Neuron (in vitro differentiated cells): ENCODE data around the gene MVB12B.
"Not testable (repeated sequence)": the region's sequence is repeated elsewhere in the genome, so short reads cannot be mapped to it uniquely, and the experiment has no call there.

ENCODE experiments used
- H2AFZ ChIP-seq: one replicate; pipeline ENCODE4 v1.6.1; 2013; ENCODE audit warnings: low read depth, mild to moderate bottlenecking, inconsistent platforms, low read length, moderate library complexity
- H3K27me3 ChIP-seq: one replicate; pipeline ENCODE4 v1.6.1; 2013; ENCODE audit warnings: low read length; ENCODE audit not compliant: insufficient read depth
- H3K36me3 ChIP-seq: one replicate; pipeline ENCODE4 v1.6.1; 2013; ENCODE audit warnings: low read length; ENCODE audit not compliant: insufficient read depth
- H3K4me1 ChIP-seq: one replicate; pipeline ENCODE4 v1.6.1; 2013; ENCODE audit warnings: low read length; ENCODE audit not compliant: insufficient read depth
- H3K4me3 ChIP-seq: 2 replicates; pipeline ENCODE4 v1.5.1; 2013; ENCODE audit warnings: mild to moderate bottlenecking, low read length, moderate library complexity
- H3K9me3 ChIP-seq: one replicate; pipeline ENCODE4 v1.6.1; 2013; ENCODE audit warnings: low read length

MVB12B gene

DNA sequence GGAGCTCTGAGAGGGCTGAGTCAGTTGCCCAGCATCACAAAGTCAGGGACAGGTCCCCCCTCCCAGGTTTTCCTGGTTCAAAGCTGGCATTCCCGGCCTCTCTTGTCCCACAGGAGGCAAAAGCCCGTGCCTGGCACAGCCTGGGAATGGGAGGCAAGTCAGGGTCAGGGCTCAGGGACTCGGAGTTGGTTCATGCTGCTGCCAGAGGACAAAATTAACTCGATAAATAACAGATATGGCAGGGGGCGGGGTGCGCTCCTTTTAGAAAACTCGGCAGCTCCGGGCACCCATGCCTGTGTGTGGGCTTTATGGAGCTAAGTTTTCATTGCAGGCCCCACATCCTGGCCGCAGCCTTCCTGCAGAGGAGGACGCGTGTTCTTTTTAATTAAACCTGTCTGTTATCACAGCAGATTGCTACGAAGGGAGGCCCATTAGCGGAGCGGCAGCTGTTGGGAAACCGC lies 224.3 kb downstream of the MVB12B start:
- no peak overlapping the region for H3K4me3 ChIP-seq
- peaks cover 5% of the 10 kb centered on the region for H3K27me3 ChIP-seq
- peaks cover 15% of the 10 kb centered on the region for H3K4me1 ChIP-seq
- H3K36me3 ChIP-seq, result no peaks in the 10 kb centered on the region
- no peak overlapping the region for H2AFZ ChIP-seq
- H3K9me3 ChIP-seq, result peaks cover 7% of the 10 kb centered on the region

DNA sequence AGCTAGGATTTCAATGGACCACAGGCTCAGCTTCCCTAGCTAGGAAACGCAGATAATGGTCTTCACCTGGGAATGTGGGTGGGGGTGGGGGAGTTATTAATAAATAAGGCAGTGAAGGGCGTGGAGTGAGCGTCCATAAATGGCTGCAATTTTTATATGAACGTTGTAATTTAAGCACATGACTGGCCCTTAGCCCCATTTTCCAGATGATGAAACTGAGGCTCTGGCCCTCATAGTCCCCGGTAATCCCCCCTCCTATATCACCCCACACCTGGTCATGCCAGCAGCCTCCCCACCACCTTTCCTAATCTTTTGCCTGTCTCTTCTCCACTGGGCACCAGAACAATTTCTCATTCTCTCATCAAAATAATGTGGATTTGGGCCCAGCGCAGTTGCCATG lies 225.2 kb downstream of the MVB12B start:
- Histone ChIP-seq H3K9me3 (peaks cover 2% of the 10 kb centered on the region), H3K27me3 (peaks cover 5% of the 10 kb centered on the region), H3K4me1 (peaks cover 15% of the 10 kb centered on the region), H3K36me3 (no peaks in the 10 kb centered on the region), H3K4me3 (no peak overlapping the region), H2AFZ (no peak overlapping the region)

DNA sequence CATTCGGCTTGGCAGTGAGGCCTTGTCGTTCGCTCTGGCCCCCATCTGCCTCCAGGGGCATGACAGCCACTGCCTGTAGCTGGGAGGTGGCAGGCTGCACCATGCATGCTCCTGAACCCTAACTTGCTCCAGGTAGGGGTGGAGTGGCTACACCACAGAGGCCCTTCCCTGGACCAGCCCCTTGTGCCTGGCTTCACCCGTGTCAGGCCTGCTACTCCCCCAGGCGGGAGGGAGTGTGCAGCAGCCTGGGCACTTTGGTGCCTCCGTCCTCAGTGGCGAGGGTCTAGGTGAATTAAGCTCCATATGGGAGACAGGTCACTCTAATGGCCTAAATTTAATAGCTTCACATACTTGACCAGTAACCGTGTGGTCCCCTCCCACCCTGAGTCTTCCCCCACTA lies 227.7 kb downstream of the MVB12B start:
- Histone ChIP-seq H3K4me3 (no peak overlapping the region), H3K36me3 (no peaks in the 10 kb centered on the region), H3K4me1 (peaks cover 12% of the 10 kb centered on the region), H3K27me3 (peaks cover under 1% of the 10 kb centered on the region), H3K9me3 (peaks cover 2% of the 10 kb centered on the region), H2AFZ (no peak overlapping the region)

DNA sequence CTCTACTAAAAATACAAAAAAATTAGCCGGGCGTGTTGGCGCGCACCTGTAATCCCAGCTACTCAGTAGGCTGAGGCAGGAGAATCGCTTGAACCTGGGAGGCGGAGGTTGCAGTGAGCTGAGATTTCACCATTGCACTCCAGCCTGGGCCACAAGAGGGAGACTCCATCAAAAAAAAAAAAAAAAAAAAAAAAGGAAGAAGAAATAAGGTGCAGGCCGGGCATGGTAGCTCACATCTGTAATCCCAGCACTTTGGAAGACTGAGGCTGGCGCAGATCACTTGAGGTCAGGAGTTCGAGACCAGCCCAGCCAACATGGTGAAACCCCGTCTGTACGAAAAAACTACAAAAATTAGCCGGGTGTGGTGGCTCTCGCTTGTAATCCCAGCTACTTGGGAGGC lies 228.8 kb downstream of the MVB12B start:
- not testable (repeated sequence) for H3K27me3 ChIP-seq, H3K4me3 ChIP-seq, H2AFZ ChIP-seq, H3K36me3 ChIP-seq, H3K9me3 ChIP-seq, H3K4me1 ChIP-seq
